MM.1S (cell line): Measurements from ENCODE around the gene ADPRH.

Experiments
- DNase-seq: peaks from one replicate; pipeline ENCODE4 v3.0.0-alpha.2; 2015
- H2AFZ ChIP-seq: fragments of 300-600 bp; sonication (generic); 2 replicates; pipeline ENCODE4 v1.6.0; 2016; ENCODE audit warnings: antibody characterized with exemption, low read length
- H3F3A ChIP-seq: fragments of 300-600 bp; sonication (generic); 2 replicates; pipeline ENCODE4 v1.6.1; 2016; ENCODE audit warnings: mild to moderate bottlenecking, antibody characterized with exemption, low read length, moderate library complexity, mixed read lengths; ENCODE audit not compliant: insufficient read depth
- H3K27ac ChIP-seq: fragments of 300-600 bp; sonication (generic); 2 replicates; pipeline ENCODE4 v1.5.1; 2016; ENCODE audit warnings: mild to moderate bottlenecking, low read length
- H3K27me3 ChIP-seq: fragments of 300-600 bp; sonication (generic); replicated peaks from 2 replicates; pipeline ENCODE4 v1.6.0; 2016; ENCODE audit warnings: low read length; ENCODE audit not compliant: insufficient read depth
- H3K36me3 ChIP-seq: fragments of 300-600 bp; sonication (generic); replicated peaks from 2 replicates; pipeline ENCODE4 v1.6.1; 2016; ENCODE audit warnings: mild to moderate bottlenecking, low read length, mixed read lengths; ENCODE audit not compliant: insufficient read depth
- H3K4me1 ChIP-seq: fragments of 300-600 bp; sonication (generic); 2 replicates; pipeline ENCODE4 v1.6.1; 2016; ENCODE audit warnings: low read length, mixed read lengths
- H3K4me2 ChIP-seq: fragments of 300-600 bp; sonication (generic); 2 replicates; pipeline ENCODE4 v1.6.0; 2016; ENCODE audit warnings: low read depth, low read length
- H3K4me3 ChIP-seq: fragments of 300-600 bp; sonication (generic); 2 replicates; pipeline ENCODE4 v1.5.1; 2016; ENCODE audit warnings: low read length, mixed read lengths
- H3K79me2 ChIP-seq: fragments of 300-600 bp; sonication (generic); 2 replicates; pipeline ENCODE4 v1.6.1; 2016; ENCODE audit warnings: mixed run types, low read length, mixed read lengths
- H3K9ac ChIP-seq: fragments of 300-600 bp; sonication (generic); 2 replicates; pipeline ENCODE4 v1.6.1; 2016; ENCODE audit warnings: low read length, mixed read lengths
- H3K9me2 ChIP-seq: fragments of 300-600 bp; sonication (generic); replicated peaks from 2 replicates; pipeline ENCODE4 v1.6.1; 2016; ENCODE audit warnings: mild to moderate bottlenecking, low read length, mixed read lengths; ENCODE audit not compliant: insufficient read depth
- H3K9me3 ChIP-seq: fragments of 300-600 bp; sonication (generic); replicated peaks from 2 replicates; pipeline ENCODE4 v1.6.1; 2016; ENCODE audit warnings: mild to moderate bottlenecking, low read length, mixed read lengths; ENCODE audit not compliant: insufficient read depth
- H4K20me1 ChIP-seq: fragments of 300-600 bp; sonication (generic); 2 replicates; pipeline ENCODE4 v1.6.1; 2016; ENCODE audit warnings: mild to moderate bottlenecking, low read length, moderate library complexity, mixed read lengths; ENCODE audit not compliant: insufficient read depth
- CTCF ChIP-seq: fragments of 300-600 bp; sonication (generic); IDR thresholded peaks from 2 replicates; pipeline ENCODE4 v1.5.1; 2016; ENCODE audit warnings: antibody characterized with exemption, low read length, mixed read lengths
- EZH2 ChIP-seq: fragments of 300-600 bp; sonication (generic); optimal IDR thresholded peaks from 2 replicates; pipeline ENCODE3; 2017; ENCODE audit warnings: low read depth, mild to moderate bottlenecking, antibody characterized with exemption, low read length, mixed read lengths
- EZH2phosphoT487 ChIP-seq: fragments of 300-600 bp; sonication (generic); IDR thresholded peaks from 2 replicates; pipeline ENCODE4 v1.6.1; 2018; ENCODE audit warnings: antibody characterized with exemption, low read length

ADPRH gene

GRCh38 chr3:119630128-119630879 lies 51.0 kb downstream of the ADPRH start:
- H3K79me2 ChIP-seq, result no peaks in the 10 kb centered on the region
- H3K9ac ChIP-seq, result no peak overlapping the region
- no peak for TF ChIP-seq EZH2
- no peak for TF ChIP-seq CTCF
- no peak for TF ChIP-seq EZH2phosphoT487
- no peaks in the 10 kb centered on the region for H3K9me3 ChIP-seq
- H3K9me2 ChIP-seq, result no peaks in the 10 kb centered on the region
- DNase-seq, result no peak
- H3F3A ChIP-seq, result no peaks in the 10 kb centered on the region
- H4K20me1 ChIP-seq, result no peaks in the 10 kb centered on the region
- H3K27ac ChIP-seq, result no peak overlapping the region
- H3K4me1 ChIP-seq, result 0 out of 2 replicates have a peak, but pooled peaks cover 3% of the 10 kb centered on the region
- no peaks in the 10 kb centered on the region for H3K27me3 ChIP-seq
- no peaks in the 10 kb centered on the region for H3K36me3 ChIP-seq
- H3K4me3 ChIP-seq, result no peak overlapping the region
- H2AFZ ChIP-seq, result no peak overlapping the region
- H3K4me2 ChIP-seq, result no peak overlapping the region

- no peaks in the 10 kb centered on the region for H3K9me3 ChIP-seq
- no peaks in the 10 kb centered on the region for H3K79me2 ChIP-seq
- no peaks in the 10 kb centered on the region for H3F3A ChIP-seq
- H3K36me3 ChIP-seq, result no peaks in the 10 kb centered on the region
- no peak overlapping the region for H3K27ac ChIP-seq
- no peak for DNase-seq
- peaks cover 5% of the 10 kb centered on the region for H3K4me1 ChIP-seq
- no peak overlapping the region for H3K4me3 ChIP-seq
- no peaks in the 10 kb centered on the region for H3K9me2 ChIP-seq
- no peaks in the 10 kb centered on the region for H4K20me1 ChIP-seq
- no peak overlapping the region for H3K9ac ChIP-seq
- TF ChIP-seq EZH2 (no peak), CTCF (no peak), EZH2phosphoT487 (no peak)
- no peak overlapping the region for H3K4me2 ChIP-seq
- no peaks in the 10 kb centered on the region for H3K27me3 ChIP-seq
- H2AFZ ChIP-seq, result no peak overlapping the region
Measured at GRCh38 chr3:119630880-119631329, 51.6 kb downstream of the ADPRH start.

GRCh38 chr3:119631516-119631915 lies 52.2 kb downstream of the ADPRH start:
- H4K20me1 ChIP-seq, result no peaks in the 10 kb centered on the region
- H3K9me2 ChIP-seq, result no peaks in the 10 kb centered on the region
- no peak for DNase-seq
- no peak overlapping the region for H3K4me2 ChIP-seq
- H2AFZ ChIP-seq, result no peak overlapping the region
- no peak overlapping the region for H3K9ac ChIP-seq
- TF ChIP-seq EZH2, result no peak
- TF ChIP-seq EZH2phosphoT487, result no peak
- TF ChIP-seq CTCF, result no peak
- no peaks in the 10 kb centered on the region for H3K27me3 ChIP-seq
- no peak overlapping the region for H3K4me3 ChIP-seq
- peaks cover 11% of the 10 kb centered on the region for H3K4me1 ChIP-seq
- H3K36me3 ChIP-seq, result no peaks in the 10 kb centered on the region
- H3K27ac ChIP-seq, result no peak overlapping the region
- H3K79me2 ChIP-seq, result no peaks in the 10 kb centered on the region
- no peaks in the 10 kb centered on the region for H3F3A ChIP-seq
- no peaks in the 10 kb centered on the region for H3K9me3 ChIP-seq
